Upper lobe of left lung (tissue), 6 donors: Measurements from ENCODE around the gene SYVN1. TPM values are rescaled to one million over a fixed set of nuclear protein-coding genes. Genes with fewer than 3 reads are reported as not detected.

Experiments used
- ATAC-seq, 2 donors: fragments of 200-7000 bp; cut with Tn5 transposase; one replicate each; pipeline ENCODE4 v1.9.1; 2022; ENCODE audit warnings: mild to moderate bottlenecking in 2 of 2, moderate library complexity in 2 of 2; ENCODE audit not compliant: low FRiP score in 2 of 2
- DNase-seq, 2 donors: peaks; one replicate each; pipeline ENCODE4 v3.0.0-alpha.2; 2019 to 2020
- H3K27ac ChIP-seq, 4 donors: fragments of 200-600 bp; sonication (generic); one replicate each; pipeline ENCODE4 v1.5.1; 2016 to 2019
- H3K27me3 ChIP-seq, 4 donors: fragments of 200-600 bp; sonication (generic); one replicate each; pipeline ENCODE4 v1.5.1; 2017 to 2019
- H3K36me3 ChIP-seq, 4 donors: fragments of 200-600 bp; sonication (generic); one replicate each; pipeline ENCODE4 v1.5.1; 2016 to 2019
- H3K4me1 ChIP-seq, 4 donors: fragments of 200-600 bp; sonication (generic); one replicate each; pipeline ENCODE4 v1.5.1; 2018 to 2019
- H3K4me3 ChIP-seq, 4 donors: fragments of 200-600 bp; sonication (generic); one replicate each; pipeline ENCODE4 v1.5.1; 2017 to 2019; ENCODE audit warnings: mild to moderate bottlenecking in 2 of 4, moderate library complexity in 1 of 4
- H3K9me3 ChIP-seq, 4 donors: fragments of 200-600 bp; sonication (generic); one replicate each; pipeline ENCODE4 v1.5.1; 2018 to 2019
- CTCF ChIP-seq, 6 experiments: fragments of 450-650 bp in 4 of 6; fragments of 200-600 bp in 2 of 6; sonication (generic) in 2 of 6; IDR thresholded peaks; one replicate each; pipeline ENCODE4 v1.5.1; 2016 to 2019; ENCODE audit warnings: antibody characterized with exemption in 6 of 6
- EP300 ChIP-seq, 4 donors: sonication (generic); formaldehyde crosslinking; IDR thresholded peaks; one replicate each; pipeline ENCODE4 v1.5.1; 2017; ENCODE audit warnings: antibody characterized with exemption in 4 of 4, control low read depth in 2 of 4
- POLR2A ChIP-seq, 4 donors: fragments of 450-650 bp; IDR thresholded peaks; one replicate each; pipeline ENCODE4 v1.5.1; 2016 to 2017; ENCODE audit warnings: antibody characterized with exemption in 4 of 4, mild to moderate bottlenecking in 2 of 4
- POLR2AphosphoS5 ChIP-seq, 2 donors: sonication (generic); formaldehyde crosslinking; IDR thresholded peaks; one replicate each; pipeline ENCODE4 v1.5.1; 2017; ENCODE audit warnings: antibody characterized with exemption in 2 of 2
- WGBS, 2 donors: methylation state at CpG; one replicate each; pipeline ENCODE4 v1.1.5; 2017 to 2018; 5-methylcytosine and 5-hydroxymethylcytosine counted together
- total RNA-seq, 6 donors: library from RNA; depleted of rRNA in 4 of 6; stranded (reverse); fragments of >200 nt in 4 of 6; gene quantifications; one replicate each; pipeline versions ENCODE4 v1.1.0 to v1.2.1, GENCODE V29; 2016 to 2021
- donor health status: DM: no; HTN: no; CAD: no; lungs with moderate emphysema.
- donor health status: DM: no; HTN: yes; CAD: no; lungs with severe emphysema.

The SYVN1 gene
- total RNA-seq, 6 donors from 2014 or later: 31.1 to 70.6 (median 50.0) TPM

- WGBS, 2 donors: 0 to 1% methylated on average over 19 to 76 of the region's 79 CpGs
- H3K27me3 ChIP-seq: no peaks in the 10 kb centered on the region
- ATAC-seq: peak; percentile 94 to 98
- H3K4me1 ChIP-seq: peaks cover 15 to 24% (median 19%) of the 10 kb centered on the region in 4 donors
- H3K4me3 ChIP-seq: peak within 1 kb of the TSS; percentile 59 to 88 (median 82)
- no peaks in the 10 kb centered on the region for H3K9me3 ChIP-seq
- TF ChIP-seq EP300 (IDR thresholded peaks at IDR 0.05): peak in 1 of 4 donors; percentile 63
- peak; percentile 96 to 98 for TF ChIP-seq POLR2AphosphoS5 (IDR thresholded peaks at IDR 0.05)
- peak in 3 of 6 experiments; percentile 30 to 48 (median 39) for TF ChIP-seq CTCF (IDR thresholded peaks at IDR 0.05)
- TF ChIP-seq POLR2A (IDR thresholded peaks at IDR 0.05): peak in 3 of 4 donors; percentile 45 to 82 (median 55)
- H3K27ac ChIP-seq: peak within 1 kb of the TSS; percentile 89 to 98 (median 96)
- peaks cover 8 to 41% (median 28%) of the 10 kb centered on the region in 4 donors for H3K36me3 ChIP-seq
- peak; percentile 93 to 100 for DNase-seq
Measured at GRCh38 chr11:65083834-65084597, 50.3 kb downstream of the SYVN1 start, which contains the start of the genes CDCA5 and ZFPL1. CDCA5 (minus strand) TSS chr11:65084040; CDS start chr11:65083978, 62 bp downstream. ZFPL1 (plus strand) TSS chr11:65084222; CDS start chr11:65084699, 477 bp downstream.

GRCh38 chr11:65083134-65083833, 51.0 kb downstream of the SYVN1 start:
- peaks cover 8 to 34% (median 21%) of the 10 kb centered on the region in 4 donors for H3K36me3 ChIP-seq
- WGBS, 2 donors: 7% methylated on average over 12 to 13 of the region's 13 CpGs
- no peaks in the 10 kb centered on the region for H3K9me3 ChIP-seq
- peak overlapping the region; percentile 89 to 98 (median 96) for H3K27ac ChIP-seq
- peak overlapping the region; percentile 37 to 88 (median 82) for H3K4me3 ChIP-seq
- ATAC-seq (no peak), DNase-seq (no peak)
- TF ChIP-seq POLR2AphosphoS5 (IDR thresholded peaks at IDR 0.05) (no peak), EP300 (IDR thresholded peaks at IDR 0.05) (no peak), CTCF (IDR thresholded peaks at IDR 0.05) (no peak), POLR2A (IDR thresholded peaks at IDR 0.05) (no peak)
- H3K27me3 ChIP-seq: no peaks in the 10 kb centered on the region
- peaks cover 15 to 24% (median 19%) of the 10 kb centered on the region in 4 donors for H3K4me1 ChIP-seq

- Histone ChIP-seq H3K36me3 (no peaks in the 10 kb centered on the region), H3K9me3 (no peaks in the 10 kb centered on the region), H3K4me3 (no peak overlapping the region), H3K27ac (no peak overlapping the region), H3K27me3 (no peaks in the 10 kb centered on the region), H3K4me1 (peaks cover 4 to 9% (median 7%) of the 10 kb centered on the region in 4 donors)
- 95% methylated on average over 9 of the region's 9 CpGs for WGBS, 2 donors
- ATAC-seq (no peak), DNase-seq (no peak)
- TF ChIP-seq POLR2A (IDR thresholded peaks at IDR 0.05): no peak
- TF ChIP-seq CTCF (IDR thresholded peaks at IDR 0.05): no peak
- no peak for TF ChIP-seq EP300 (IDR thresholded peaks at IDR 0.05)
- TF ChIP-seq POLR2AphosphoS5 (IDR thresholded peaks at IDR 0.05): no peak
Measured at GRCh38 chr11:65078786-65079342, 55.5 kb downstream of the SYVN1 start.

- Histone ChIP-seq H3K4me3 (no peak overlapping the region), H3K27ac (no peak overlapping the region), H3K4me1 (peaks cover 0 to 2% (median under 1%) of the 10 kb centered on the region in 4 donors), H3K9me3 (no peaks in the 10 kb centered on the region), H3K27me3 (no peaks in the 10 kb centered on the region), H3K36me3 (no peaks in the 10 kb centered on the region)
- peak; percentile 63 to 79 for ATAC-seq
- WGBS, 2 donors: 63 to 83% methylated on average over 1 to 3 of the region's 3 CpGs
- TF ChIP-seq POLR2AphosphoS5 (IDR thresholded peaks at IDR 0.05) (no peak), CTCF (IDR thresholded peaks at IDR 0.05) (peak; percentile 59 to 80 (median 64)), EP300 (IDR thresholded peaks at IDR 0.05) (no peak), POLR2A (IDR thresholded peaks at IDR 0.05) (no peak)
- peak in 1 of 2 donors; percentile 52 for DNase-seq
Measured at GRCh38 chr11:65078151-65078550, 56.2 kb downstream of the SYVN1 start.
